ENCODE measurements around the gene SLC1A7. TPM values are rescaled to one million over a fixed set of nuclear protein-coding genes. Genes with fewer than 3 reads are reported as not detected.

Gene SLC1A7
- total RNA-seq, 2 experiments from 2014 or later, result not detected

DNA sequence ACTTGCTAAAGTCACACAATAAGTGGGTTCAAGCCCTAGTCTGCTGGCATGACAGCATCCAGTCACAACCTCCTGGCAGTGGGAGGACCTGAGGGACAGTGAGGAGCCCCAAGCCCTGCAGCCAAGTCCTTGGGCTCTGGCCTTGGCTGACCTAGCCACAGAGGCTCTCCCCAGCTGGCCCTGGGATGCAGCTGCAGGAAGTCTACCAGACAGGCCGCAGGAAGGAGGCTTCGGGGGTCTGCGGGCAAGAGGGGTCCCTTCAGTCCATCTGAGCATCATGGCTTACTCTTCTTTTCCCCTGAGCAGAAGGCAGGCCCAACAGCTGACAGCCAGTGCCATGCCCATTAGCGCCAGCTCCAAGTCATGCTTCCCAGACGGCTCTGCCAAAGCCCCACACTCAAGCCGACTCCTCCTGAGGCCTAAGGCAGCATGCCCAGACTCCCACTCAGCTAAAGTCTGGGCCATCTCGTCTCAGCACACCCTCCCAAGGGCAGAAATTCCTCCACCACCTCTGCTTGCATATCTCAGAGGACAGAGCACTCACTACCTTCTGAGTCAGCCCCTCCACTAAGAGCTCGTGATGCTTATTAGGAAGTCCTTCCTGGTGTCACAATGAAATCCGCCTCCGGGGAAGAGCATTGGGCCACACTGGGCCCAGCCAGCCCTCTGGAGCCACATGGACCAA, 20.1 kb downstream of the SLC1A7 start:
- ChIA-PET CTCF (interaction anchor here (0.6 to 0.9 kb wide), 2 partner anchors 19 to 145 kb away, joined by 3 to 4 read pairs; no protein-coding TSS in a partner anchor), POLR2A (no interaction called here)
- DNase-seq (no peak), ATAC-seq (no peak)
- H3K4me3 Mint-ChIP-seq, result no peak overlapping the region
- no peak overlapping the region for H3K27ac Mint-ChIP-seq
- intact Hi-C loops (cut with DNase I, micrococcal nuclease), result no loop called here
- no peaks in the 10 kb centered on the region for H3K36me3 Mint-ChIP-seq (ENCODE audit: low read depth)
- peaks cover 3% of the 10 kb centered on the region for H3K4me1 Mint-ChIP-seq
- no peaks in the 10 kb centered on the region for H3K9me3 Mint-ChIP-seq (ENCODE audit: low read depth)
- no peaks in the 10 kb centered on the region for H3K27me3 Mint-ChIP-seq

DNA sequence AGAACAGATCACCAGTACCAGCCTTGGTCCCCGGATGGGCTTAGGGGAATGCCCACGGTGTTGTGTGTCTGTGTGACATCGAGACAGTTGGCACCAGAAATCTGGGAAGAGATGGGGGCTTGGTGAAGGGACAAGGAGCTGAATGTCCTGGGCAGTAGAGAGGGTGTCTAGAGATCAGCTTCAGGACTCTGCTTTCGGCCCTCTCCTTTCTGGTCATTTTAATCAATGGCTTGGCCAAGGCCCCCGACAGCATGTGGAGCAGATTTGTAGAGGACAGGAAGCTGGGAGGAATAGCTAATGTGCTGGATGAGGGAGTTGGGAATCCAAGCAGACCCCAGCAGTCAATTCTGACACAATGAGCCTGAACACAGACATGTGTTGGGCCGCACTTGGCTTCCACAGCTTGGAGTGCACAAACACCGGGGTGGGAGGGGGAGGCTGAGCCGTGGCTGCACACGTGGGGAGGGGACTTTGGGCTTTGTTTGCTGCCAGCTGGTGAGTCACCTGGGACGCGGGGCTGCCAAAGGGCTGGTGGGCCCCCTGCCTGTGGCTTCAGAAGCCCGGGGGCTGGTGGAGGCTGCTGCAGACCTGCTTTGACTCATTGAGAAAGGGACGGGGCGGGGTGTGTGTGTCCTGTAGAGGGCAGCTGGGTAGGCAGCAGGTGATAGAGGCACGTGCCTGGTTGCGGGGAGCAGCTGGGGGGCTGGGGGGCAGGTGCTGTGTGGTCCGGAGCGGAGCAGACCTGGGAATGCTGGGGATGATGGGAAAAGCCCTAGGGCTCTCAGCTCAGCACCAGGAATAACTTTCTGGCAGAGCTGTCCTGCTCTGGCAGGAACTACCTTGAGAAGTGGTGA, 20.9 kb downstream of the SLC1A7 start:
- intact Hi-C loops (cut with DNase I, micrococcal nuclease), result no loop called here
- no peaks in the 10 kb centered on the region for H3K27me3 Mint-ChIP-seq

DNA sequence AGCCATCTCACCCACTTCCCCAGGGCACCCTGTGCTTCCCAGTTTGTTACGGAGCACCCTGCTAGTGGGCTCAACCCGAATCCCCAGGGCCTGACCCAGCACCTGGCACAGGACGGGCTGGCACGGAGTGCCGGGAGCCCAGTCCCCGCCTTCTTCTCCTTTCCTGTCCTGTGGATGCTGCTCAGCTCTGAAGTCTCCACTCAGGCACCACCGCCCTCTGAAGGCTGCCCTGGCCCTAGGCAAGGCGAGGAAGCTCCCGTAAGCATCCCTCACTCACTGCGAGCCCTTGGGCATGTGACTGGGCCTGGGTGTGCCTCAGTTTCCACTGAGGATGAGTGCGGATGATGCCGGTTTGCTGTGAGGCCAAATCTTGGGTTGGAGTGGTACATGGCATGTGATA, 21.8 kb downstream of the SLC1A7 start:
- CTCF ChIA-PET, result no interaction called here
- Mint-ChIP-seq H3K27me3 (no peaks in the 10 kb centered on the region), H3K27ac (no peak overlapping the region), H3K4me1 (peaks cover 3% of the 10 kb centered on the region), H3K4me3 (no peak overlapping the region), H3K36me3 (ENCODE audit: low read depth) (no peaks in the 10 kb centered on the region), H3K9me3 (ENCODE audit: low read depth) (no peaks in the 10 kb centered on the region)
- DNase-seq (no peak), ATAC-seq (no peak)
- POLR2A ChIA-PET, result no interaction called here
- intact Hi-C loops (cut with DNase I, micrococcal nuclease), result no loop called here

More for the DNA sequence above, 20.9 kb downstream of the SLC1A7 start:
- no peaks in the 10 kb centered on the region for H3K36me3 Mint-ChIP-seq (ENCODE audit: low read depth)
- DNase-seq (peak; percentile 55), ATAC-seq (peak; percentile 73)
- ChIA-PET POLR2A (no interaction called here), CTCF (interaction anchor here (0.6 to 0.9 kb wide), 2 partner anchors 146 to 197 kb away, joined by 3 to 4 read pairs; no protein-coding TSS in a partner anchor)
- peaks cover 3% of the 10 kb centered on the region for H3K4me1 Mint-ChIP-seq
- no peaks in the 10 kb centered on the region for H3K9me3 Mint-ChIP-seq (ENCODE audit: low read depth)
- H3K4me3 Mint-ChIP-seq, result no peak overlapping the region
- H3K27ac Mint-ChIP-seq, result no peak overlapping the region

DNA sequence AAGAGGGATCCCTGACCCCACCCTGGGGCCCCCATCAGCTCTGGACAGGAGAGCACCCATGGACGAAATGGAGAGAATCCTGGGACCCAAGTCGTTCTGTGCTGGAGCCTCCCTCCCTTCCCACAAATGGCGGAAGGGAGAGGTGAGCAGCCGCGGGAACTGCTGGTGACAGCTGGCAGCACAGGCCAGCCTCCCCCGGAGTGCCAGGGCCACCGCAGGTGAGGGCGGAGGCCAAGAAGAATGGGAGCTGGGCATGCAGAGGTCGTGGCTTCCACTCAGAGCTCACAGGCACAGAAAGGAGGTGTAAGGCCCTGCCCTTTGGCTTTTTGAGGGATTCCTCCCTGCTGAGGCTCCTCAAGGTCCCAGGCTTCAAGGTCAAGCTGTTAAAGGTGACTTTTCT, 24.6 kb downstream of the SLC1A7 start:
- no peak for ATAC-seq
- H3K36me3 Mint-ChIP-seq (ENCODE audit: low read depth), result no peaks in the 10 kb centered on the region
- CTCF ChIA-PET, result interaction anchor here (0.8 kb wide), 1 partner anchor 787 kb away, joined by 3 read pairs; no protein-coding TSS in a partner anchor
- POLR2A ChIA-PET, result no interaction called here
- peaks cover 3% of the 10 kb centered on the region for H3K4me1 Mint-ChIP-seq
- H3K4me3 Mint-ChIP-seq, result no peak overlapping the region
- no peak for DNase-seq
- intact Hi-C loops (cut with DNase I, micrococcal nuclease), result no loop called here
- no peak overlapping the region for H3K27ac Mint-ChIP-seq
- H3K9me3 Mint-ChIP-seq (ENCODE audit: low read depth), result no peaks in the 10 kb centered on the region
- no peaks in the 10 kb centered on the region for H3K27me3 Mint-ChIP-seq

DNA sequence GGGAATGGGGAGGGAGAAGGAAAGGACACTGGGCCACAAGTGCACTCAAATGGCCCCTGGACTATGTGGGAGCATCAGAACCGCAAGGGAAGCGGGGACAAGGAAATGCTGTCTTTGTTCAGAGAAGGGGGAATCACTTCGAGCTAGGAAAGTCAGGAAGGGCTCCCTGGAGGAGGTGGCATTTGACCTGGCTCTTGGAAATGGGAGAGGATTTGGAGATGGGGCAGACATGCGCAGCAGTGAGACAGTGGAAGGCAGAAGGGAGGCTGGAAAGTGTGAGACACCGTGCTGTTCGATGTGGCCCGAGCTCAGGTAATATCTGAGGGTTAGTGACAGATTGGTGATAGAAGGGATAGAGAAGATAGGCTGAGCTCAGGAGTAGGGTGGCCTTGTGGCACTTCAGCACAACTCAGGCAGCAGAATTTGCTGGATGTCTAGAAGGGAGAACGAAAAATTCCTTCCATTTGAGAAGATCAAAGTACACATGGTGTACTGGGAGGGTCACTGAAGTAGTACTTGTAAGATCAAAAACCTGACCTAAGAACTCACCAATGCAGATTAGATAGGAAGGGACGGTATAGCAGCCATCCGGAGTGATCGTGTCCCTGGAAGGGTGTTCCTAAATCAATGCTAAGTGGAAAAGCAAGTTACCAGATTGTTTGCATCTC, 25.4 kb downstream of the SLC1A7 start:
- CTCF ChIA-PET, result no interaction called here
- intact Hi-C loops (cut with DNase I, micrococcal nuclease), result no loop called here
- Mint-ChIP-seq H3K27ac (no peak overlapping the region), H3K36me3 (ENCODE audit: low read depth) (no peaks in the 10 kb centered on the region), H3K27me3 (no peaks in the 10 kb centered on the region), H3K9me3 (ENCODE audit: low read depth) (peaks cover 2% of the 10 kb centered on the region), H3K4me1 (peaks cover 3% of the 10 kb centered on the region), H3K4me3 (no peak overlapping the region)
- POLR2A ChIA-PET, result no interaction called here
- ATAC-seq, result no peak
- DNase-seq, result no peak

DNA sequence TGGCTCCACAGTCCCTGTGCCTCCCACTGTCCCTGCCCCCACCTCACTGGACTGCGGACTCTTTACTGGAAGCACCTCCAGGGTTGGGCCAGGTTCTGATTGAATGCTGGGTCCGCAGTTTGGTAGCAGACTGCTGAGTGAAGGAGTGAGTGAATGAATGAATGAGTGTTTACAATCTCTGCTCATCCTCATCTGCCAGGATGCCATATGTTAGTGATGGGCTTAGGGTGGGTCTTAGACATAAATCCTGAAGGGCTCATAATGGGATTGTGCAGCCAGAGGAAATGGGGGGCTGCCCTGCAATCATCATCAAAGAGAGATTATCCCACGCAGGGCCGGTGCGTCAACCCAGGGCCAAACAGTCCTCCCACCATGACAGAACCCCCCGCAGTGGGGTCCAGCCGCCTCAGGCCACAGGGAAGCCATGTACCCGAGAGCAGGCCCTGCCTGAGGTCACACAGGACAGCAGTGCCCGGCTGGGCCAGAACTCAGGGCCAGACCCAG, 26.1 kb downstream of the SLC1A7 start:
- ATAC-seq (no peak), DNase-seq (no peak)
- intact Hi-C loops (cut with DNase I, micrococcal nuclease), result no loop called here
- peaks cover 4% of the 10 kb centered on the region for H3K4me1 Mint-ChIP-seq
- H3K27me3 Mint-ChIP-seq, result no peaks in the 10 kb centered on the region
- peaks cover 2% of the 10 kb centered on the region for H3K9me3 Mint-ChIP-seq (ENCODE audit: low read depth)
- H3K27ac Mint-ChIP-seq, result no peak overlapping the region
- H3K4me3 Mint-ChIP-seq, result no peak overlapping the region
- ChIA-PET POLR2A (no interaction called here), CTCF (no interaction called here)
- no peaks in the 10 kb centered on the region for H3K36me3 Mint-ChIP-seq (ENCODE audit: low read depth)

DNA sequence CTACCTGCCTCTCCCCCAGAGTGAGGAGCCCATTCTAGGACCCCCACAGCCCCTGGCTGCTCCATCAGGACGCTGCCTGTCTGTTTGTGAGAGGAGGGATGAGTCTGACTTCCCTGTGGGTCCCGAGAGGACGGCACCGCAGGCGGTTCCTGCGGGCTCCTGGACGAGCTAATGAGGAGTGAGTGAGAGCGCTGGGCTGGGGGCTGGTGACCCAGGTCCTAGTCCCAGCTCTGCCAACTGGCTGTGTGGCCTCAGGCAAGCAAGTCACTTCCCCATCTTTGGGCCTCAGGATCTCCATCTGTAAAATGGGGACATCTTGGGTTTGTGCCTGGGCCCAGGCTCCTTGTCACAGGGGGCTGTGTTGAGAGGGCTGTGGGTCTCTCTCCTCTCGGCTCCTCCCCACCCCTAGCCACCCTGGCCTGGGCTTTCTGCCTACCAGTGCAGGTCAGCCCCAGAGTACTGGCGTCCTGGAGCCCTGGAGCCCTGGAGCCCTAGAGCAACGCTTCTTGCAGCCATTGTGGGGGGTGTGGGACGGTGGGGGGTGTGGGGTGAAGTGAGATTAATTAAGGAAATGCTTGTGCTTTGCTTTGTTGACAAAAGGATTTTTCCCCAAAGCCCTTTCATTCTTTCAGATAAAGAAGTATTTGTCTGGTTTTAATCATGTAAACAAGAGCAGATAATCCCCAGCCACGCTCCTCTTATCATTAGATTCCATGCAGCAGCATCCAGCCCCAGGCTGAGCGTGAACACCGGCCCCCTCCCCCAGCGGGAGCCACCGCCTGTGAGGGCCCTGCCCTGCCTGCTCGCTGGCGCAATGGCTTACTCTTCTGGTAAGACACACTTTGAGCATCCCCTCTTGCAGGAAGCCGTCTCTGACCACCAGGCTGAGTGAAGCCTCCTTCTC, 26.8 kb downstream of the SLC1A7 start:
- Mint-ChIP-seq H3K27ac (no peak overlapping the region), H3K4me3 (no peak overlapping the region), H3K9me3 (ENCODE audit: low read depth) (peaks cover 2% of the 10 kb centered on the region), H3K27me3 (no peaks in the 10 kb centered on the region), H3K4me1 (peaks cover 9% of the 10 kb centered on the region), H3K36me3 (ENCODE audit: low read depth) (no peaks in the 10 kb centered on the region)
- ATAC-seq, result no peak
- ChIA-PET CTCF (no interaction called here), POLR2A (no interaction called here)
- intact Hi-C loops (cut with DNase I, micrococcal nuclease), result no loop called here
- no peak for DNase-seq

DNA sequence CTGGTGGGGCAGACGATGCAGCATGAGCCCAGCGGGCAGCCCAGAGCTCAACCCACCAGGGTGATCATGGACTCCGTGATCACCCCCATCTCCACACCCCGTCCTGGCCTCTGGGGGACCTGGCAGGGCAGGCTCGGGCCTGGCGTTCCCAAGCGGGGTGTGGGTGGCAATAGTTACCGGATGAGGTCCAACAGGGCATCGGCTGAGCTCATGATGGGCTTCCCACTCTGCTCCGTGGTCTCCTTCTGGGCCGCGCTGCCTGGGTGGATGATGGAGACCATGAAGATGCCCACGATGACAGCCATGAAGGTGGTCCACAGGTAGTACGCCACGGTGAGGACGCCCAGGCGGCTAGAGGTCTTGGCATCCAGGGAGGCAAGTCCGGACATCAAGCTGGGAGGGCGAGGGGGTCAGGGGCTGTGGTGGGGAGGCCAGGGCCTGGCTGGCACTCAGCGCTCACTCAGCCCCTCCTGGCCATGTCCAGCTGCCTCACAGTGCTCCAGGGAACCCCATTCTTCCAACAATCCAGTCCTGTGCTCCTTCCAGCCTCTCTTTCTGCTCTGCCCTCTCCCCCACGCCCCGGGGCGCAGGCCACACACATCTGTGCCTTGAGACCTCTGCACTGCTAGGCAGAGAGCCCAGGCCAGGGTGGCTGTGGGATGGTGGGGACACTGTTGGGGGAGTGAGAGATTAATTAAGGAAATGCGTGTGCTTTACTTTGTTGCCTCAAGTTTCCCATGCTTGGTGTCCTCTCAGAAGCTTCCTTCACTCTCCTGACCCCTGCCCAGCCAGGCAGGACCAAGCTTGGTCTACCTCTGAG, 27.6 kb downstream of the SLC1A7 start:
- POLR2A ChIA-PET, result no interaction called here
- Mint-ChIP-seq H3K36me3 (ENCODE audit: low read depth) (no peaks in the 10 kb centered on the region), H3K4me3 (no peak overlapping the region), H3K27ac (no peak overlapping the region), H3K4me1 (peaks cover 15% of the 10 kb centered on the region), H3K27me3 (peaks cover under 1% of the 10 kb centered on the region), H3K9me3 (ENCODE audit: low read depth) (peaks cover 2% of the 10 kb centered on the region)
- no peak for DNase-seq
- no peak for ATAC-seq
- intact Hi-C loops (cut with DNase I, micrococcal nuclease), result no loop called here
- CTCF ChIA-PET, result no interaction called here

DNA sequence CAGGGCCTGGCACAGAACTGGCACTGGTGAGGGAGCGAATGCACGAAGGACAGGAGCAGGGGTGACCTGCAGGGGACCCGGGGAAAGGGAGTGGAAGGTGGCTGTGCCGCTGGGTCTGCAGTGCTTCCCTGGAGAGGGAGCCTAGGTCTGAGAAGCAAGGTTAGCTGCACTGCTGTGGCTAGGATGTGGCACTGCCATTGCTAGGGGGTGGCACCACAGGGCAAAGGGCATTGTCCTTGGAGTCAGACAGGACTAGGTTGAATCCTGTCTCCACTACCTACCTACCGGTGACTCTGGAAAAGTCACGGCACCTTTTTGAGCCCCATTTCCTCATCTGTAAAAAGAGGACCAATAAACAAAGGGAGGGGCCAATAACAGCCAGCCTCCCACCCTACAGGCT, 28.3 kb downstream of the SLC1A7 start:
- DNase-seq (no peak), ATAC-seq (no peak)
- ChIA-PET CTCF (no interaction called here), POLR2A (no interaction called here)
- Mint-ChIP-seq H3K4me3 (no peak overlapping the region), H3K4me1 (peaks cover 16% of the 10 kb centered on the region), H3K9me3 (ENCODE audit: low read depth) (peaks cover 2% of the 10 kb centered on the region), H3K27ac (no peak overlapping the region), H3K27me3 (peaks cover 2% of the 10 kb centered on the region), H3K36me3 (ENCODE audit: low read depth) (no peaks in the 10 kb centered on the region)
- intact Hi-C loops (cut with DNase I, micrococcal nuclease), result no loop called here

DNA sequence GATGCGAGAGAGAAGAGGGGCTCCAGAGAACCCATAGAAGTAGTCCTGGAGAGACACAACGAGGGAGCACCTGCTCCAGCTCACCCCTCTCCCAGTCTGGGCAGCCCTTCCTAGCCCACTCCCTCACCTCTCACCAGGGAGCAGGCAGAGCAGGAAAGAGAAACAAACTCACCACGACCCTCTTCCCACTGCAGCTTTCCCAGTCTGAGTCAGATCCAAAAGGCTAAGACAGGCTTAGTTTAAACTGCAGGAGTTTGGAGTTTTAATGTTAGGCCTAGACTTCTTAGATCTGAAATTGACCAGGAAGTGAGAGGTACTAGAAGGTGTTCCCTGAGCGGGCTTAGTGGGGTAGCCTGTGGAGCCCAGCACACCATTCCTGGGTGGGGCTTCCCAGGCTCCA, 29.6 kb downstream of the SLC1A7 start:
- CTCF ChIA-PET, result no interaction called here
- Mint-ChIP-seq H3K9me3 (ENCODE audit: low read depth) (peaks cover 2% of the 10 kb centered on the region), H3K4me1 (peaks cover 21% of the 10 kb centered on the region), H3K27me3 (peaks cover 2% of the 10 kb centered on the region), H3K27ac (no peak overlapping the region), H3K4me3 (no peak overlapping the region), H3K36me3 (ENCODE audit: low read depth) (no peaks in the 10 kb centered on the region)
- ATAC-seq, result no peak
- POLR2A ChIA-PET, result no interaction called here
- intact Hi-C loops (cut with DNase I, micrococcal nuclease), result no loop called here
- DNase-seq, result no peak
